Lower lobe of right lung (tissue), 2 donors: ENCODE measurements around the gene GDE1. TPM values are rescaled to one million over a fixed set of nuclear protein-coding genes. Genes with fewer than 3 reads are reported as not detected.

Experiments used
- ATAC-seq, 2 donors: fragments of 200-7000 bp; cut with Tn5 transposase; one replicate each; pipeline ENCODE4 v1.9.1; 2020 to 2022; ENCODE audit warnings: mild to moderate bottlenecking in 2 of 2, moderate library complexity in 2 of 2
- DNase-seq: peaks from one replicate; pipeline ENCODE4 v3.0.0-alpha.2; 2020
- H3K27ac ChIP-seq: fragments of 200-600 bp; one replicate; pipeline ENCODE4 v1.8.0; 2022
- H3K27me3 ChIP-seq: fragments of 200-600 bp; one replicate; pipeline ENCODE4 v1.8.0; 2022; ENCODE audit warnings: low read depth
- H3K36me3 ChIP-seq: fragments of 200-600 bp; one replicate; pipeline ENCODE4 v1.8.0; 2022; ENCODE audit warnings: mild to moderate bottlenecking
- H3K4me1 ChIP-seq: fragments of 200-600 bp; one replicate; pipeline ENCODE4 v1.8.0; 2022
- H3K4me3 ChIP-seq: fragments of 200-600 bp; one replicate; pipeline ENCODE4 v1.8.0; 2022; ENCODE audit warnings: mild to moderate bottlenecking
- H3K9me3 ChIP-seq: fragments of 200-600 bp; one replicate; pipeline ENCODE4 v1.8.0; 2022
- CTCF ChIP-seq: fragments of 200-600 bp; IDR thresholded peaks from one replicate; pipeline ENCODE4 v1.8.0; 2022; ENCODE audit warnings: antibody characterized with exemption, mild to moderate bottlenecking
- intact Hi-C: fragments of 100-400 bp; cut with DNase I; formaldehyde crosslinking; loops from one replicate; pipeline ENCODE4 v1.11.0; 2022
- total RNA-seq: library from RNA; stranded (reverse); fragmentation: NEBNext Ultra II Directional; extraction: Animal tissue kit (Norgen Biotek cat#: 25700); gene quantifications from one replicate; pipeline ENCODE4 v1.2.1, GENCODE V29; 2021
- donor health status: DM: no; HTN: yes; CAD: no; lungs with severe emphysema.

Gene GDE1
- total RNA-seq, 1 donor from 2014 or later: 81.5 TPM

- ATAC-seq: no peak
- DNase-seq: no peak
- H3K9me3 ChIP-seq: no peaks in the 10 kb centered on the region
- peaks cover 36% of the 10 kb centered on the region for H3K4me1 ChIP-seq
- no peaks in the 10 kb centered on the region for H3K27me3 ChIP-seq
- TF ChIP-seq CTCF: no peak
- peak overlapping the region; percentile 94 for H3K4me3 ChIP-seq
- intact Hi-C loops: no loop called here
- H3K36me3 ChIP-seq: peaks cover 25% of the 10 kb centered on the region
- H3K27ac ChIP-seq: no peak overlapping the region
Observed at GRCh38 chr16:19525385-19525723, 3.5 kb upstream of the GDE1 start.

- peaks cover 41% of the 10 kb centered on the region for H3K4me1 ChIP-seq
- H3K27me3 ChIP-seq: no peaks in the 10 kb centered on the region
- H3K4me3 ChIP-seq: peak overlapping the region; percentile 94
- peaks cover 21% of the 10 kb centered on the region for H3K36me3 ChIP-seq
- H3K27ac ChIP-seq: peak overlapping the region; percentile 90
- ATAC-seq: no peak
- DNase-seq: no peak
- H3K9me3 ChIP-seq: no peaks in the 10 kb centered on the region
- no peak for TF ChIP-seq CTCF
- intact Hi-C loops: no loop called here
Observed at GRCh38 chr16:19524616-19525384, 2.9 kb upstream of the GDE1 start.

GRCh38 chr16:19524356-19524615 is 2.4 kb upstream of the GDE1 start:
- peaks cover 46% of the 10 kb centered on the region for H3K4me1 ChIP-seq
- TF ChIP-seq CTCF: no peak
- no peaks in the 10 kb centered on the region for H3K27me3 ChIP-seq
- intact Hi-C loops: no loop called here
- peak overlapping the region; percentile 90 for H3K27ac ChIP-seq
- H3K9me3 ChIP-seq: no peaks in the 10 kb centered on the region
- ATAC-seq (peak in 1 of 2 donors; percentile 0), DNase-seq (no peak)
- H3K4me3 ChIP-seq: peak overlapping the region; percentile 94
- H3K36me3 ChIP-seq: peaks cover 16% of the 10 kb centered on the region

- Histone ChIP-seq H3K4me1 (peaks cover 52% of the 10 kb centered on the region), H3K4me3 (peak within 1 kb of the TSS; percentile 94), H3K27ac (peak within 1 kb of the TSS; percentile 90), H3K27me3 (no peaks in the 10 kb centered on the region), H3K36me3 (peaks cover 11% of the 10 kb centered on the region), H3K9me3 (no peaks in the 10 kb centered on the region)
- DNase-seq: peak; percentile 99
- no peak for TF ChIP-seq CTCF
- ATAC-seq: peak; percentile 90 to 94
- intact Hi-C loops: no loop called here
Observed at GRCh38 chr16:19523559-19524355, 1.9 kb upstream of the GDE1 start, which contains the start of gene CCP110. Gene CCP110, plus strand, starts transcription at chr16:19523942. Its CDS starts 3,940 bp downstream, at chr16:19527882.

GRCh38 chr16:19523184-19523558 is 1.3 kb upstream of the GDE1 start:
- no peaks in the 10 kb centered on the region for H3K9me3 ChIP-seq
- intact Hi-C loops: no loop called here
- peak; percentile 56 for DNase-seq
- no peak for ATAC-seq
- H3K27me3 ChIP-seq: no peaks in the 10 kb centered on the region
- peak overlapping the region; percentile 90 for H3K27ac ChIP-seq
- peak overlapping the region; percentile 94 for H3K4me3 ChIP-seq
- peaks cover 5% of the 10 kb centered on the region for H3K36me3 ChIP-seq
- TF ChIP-seq CTCF: no peak
- H3K4me1 ChIP-seq: peaks cover 58% of the 10 kb centered on the region
